Erythroblast (primary cell): ENCODE results near the gene STIM1.

Experiments
- DNase-seq, 2 experiments: peaks; one replicate each; lab custom pipeline; 2025; lab: John Stamatoyannopoulos, UW
- GATA1 ChIP-seq: IDR thresholded peaks from 2 replicates; pipeline ENCODE4 v1.6.1; 2011; ENCODE audit warnings: low read depth, mild to moderate bottlenecking, control low read depth, low read length, moderate library complexity
- POLR2A ChIP-seq: IDR thresholded peaks from 2 replicates; pipeline ENCODE4 v1.6.1; 2011; ENCODE audit warnings: mild to moderate bottlenecking, low read length

STIM1 gene

DNA sequence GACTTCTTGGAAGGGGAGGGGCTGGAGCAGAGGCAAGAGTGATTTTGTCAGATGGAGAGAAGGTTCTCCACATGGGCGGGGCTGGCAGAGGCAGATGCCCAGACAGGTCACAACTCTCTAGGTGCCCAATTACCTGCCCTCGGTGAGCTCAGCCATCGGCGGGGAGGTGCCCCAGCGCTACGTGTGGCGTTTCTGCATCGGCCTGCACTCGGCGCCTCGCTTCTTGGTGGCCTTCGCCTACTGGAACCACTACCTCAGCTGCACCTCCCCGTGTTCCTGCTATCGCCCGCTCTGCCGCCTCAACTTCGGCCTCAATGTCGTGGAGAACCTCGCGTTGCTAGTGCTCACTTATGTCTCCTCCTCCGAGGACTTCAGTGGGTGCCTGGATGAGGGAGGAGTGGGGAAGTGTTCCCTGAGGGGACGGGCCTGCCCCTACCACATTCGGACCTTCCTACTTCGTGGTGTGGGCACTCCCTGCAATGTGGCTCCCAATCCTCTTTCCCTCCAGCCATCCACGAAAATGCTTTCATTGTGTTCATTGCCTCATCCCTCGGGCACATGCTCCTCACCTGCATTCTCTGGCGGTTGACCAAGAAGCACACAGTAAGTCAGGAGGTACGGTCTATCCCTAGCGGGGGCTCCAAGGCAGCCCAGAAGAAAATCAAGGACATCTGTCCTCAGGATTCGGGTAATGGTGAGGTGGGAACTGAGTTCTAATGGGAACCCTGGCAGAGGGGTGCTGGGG is 31.5 kb upstream of the STIM1 start:
- no peak for TF ChIP-seq GATA1
- TF ChIP-seq POLR2A = no peak
- DNase-seq = no peak

DNA sequence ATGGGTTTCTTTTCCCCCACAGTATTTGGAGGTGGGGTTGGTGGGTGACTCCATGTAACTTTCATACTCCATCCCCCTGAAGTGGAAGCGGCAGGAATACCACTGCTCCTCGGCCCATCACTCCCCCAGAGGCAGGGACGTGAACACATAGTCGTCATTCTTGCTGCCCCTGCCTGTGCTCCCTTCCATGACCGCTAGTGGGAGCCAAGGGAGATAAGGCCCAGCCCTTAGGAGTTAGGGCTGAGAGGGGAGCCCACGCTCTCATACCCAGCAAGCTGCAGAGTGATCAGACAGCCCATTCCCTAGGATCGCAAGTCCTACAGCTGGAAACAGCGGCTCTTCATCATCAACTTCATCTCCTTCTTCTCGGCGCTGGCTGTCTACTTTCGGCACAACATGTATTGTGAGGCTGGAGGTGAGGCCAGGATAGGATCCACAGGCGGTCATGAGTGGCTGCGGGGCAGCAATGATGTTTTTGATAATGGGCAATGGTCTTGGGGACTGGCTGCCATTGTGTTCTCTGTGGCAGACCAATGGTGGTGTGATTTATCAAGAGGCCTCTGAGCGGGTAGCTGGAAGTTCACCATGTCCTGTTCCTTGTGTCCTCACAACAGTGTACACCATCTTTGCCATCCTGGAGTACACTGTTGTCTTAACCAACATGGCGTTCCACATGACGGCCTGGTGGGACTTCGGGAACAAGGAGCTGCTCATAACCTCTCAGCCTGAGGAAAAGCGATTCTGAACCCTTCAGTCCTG is 30.6 kb upstream of the STIM1 start:
- DNase-seq = peak; percentile 86 to 91
- TF ChIP-seq GATA1 (no peak), POLR2A (no peak)

DNA sequence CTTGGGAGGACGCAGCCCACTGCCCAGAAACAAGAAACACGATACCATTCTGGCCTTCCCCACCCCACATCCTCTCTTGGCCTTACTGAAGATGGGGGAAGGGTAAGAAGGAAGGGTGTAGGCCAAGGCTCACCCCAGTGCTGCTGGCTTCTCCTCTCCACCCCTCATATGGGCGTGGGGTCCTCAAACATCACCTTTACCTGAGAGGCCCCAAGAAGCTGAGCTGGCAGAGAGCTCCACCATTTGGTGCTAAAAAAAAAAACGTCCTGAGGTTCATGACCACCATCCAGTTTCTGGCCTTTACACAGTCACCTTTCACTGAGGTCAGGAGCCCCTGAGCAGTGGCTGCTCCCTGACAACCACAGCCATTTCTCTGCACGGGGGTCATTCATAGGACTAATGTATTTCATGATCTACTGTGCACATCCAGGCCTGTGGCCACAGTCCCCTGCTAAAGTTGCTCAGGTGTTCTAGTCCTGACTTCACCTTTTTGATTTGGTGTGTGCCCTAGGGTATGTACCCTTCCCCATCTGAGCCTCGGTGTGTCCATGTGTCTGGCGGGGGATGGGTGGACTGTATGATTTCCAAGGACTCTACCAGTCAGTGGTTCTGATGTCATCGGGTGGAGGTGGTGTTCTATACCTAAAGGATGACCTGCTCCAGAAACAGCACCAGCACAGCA is 29.9 kb upstream of the STIM1 start:
- TF ChIP-seq GATA1 (no peak), POLR2A (peak; percentile 15)
- DNase-seq = no peak

DNA sequence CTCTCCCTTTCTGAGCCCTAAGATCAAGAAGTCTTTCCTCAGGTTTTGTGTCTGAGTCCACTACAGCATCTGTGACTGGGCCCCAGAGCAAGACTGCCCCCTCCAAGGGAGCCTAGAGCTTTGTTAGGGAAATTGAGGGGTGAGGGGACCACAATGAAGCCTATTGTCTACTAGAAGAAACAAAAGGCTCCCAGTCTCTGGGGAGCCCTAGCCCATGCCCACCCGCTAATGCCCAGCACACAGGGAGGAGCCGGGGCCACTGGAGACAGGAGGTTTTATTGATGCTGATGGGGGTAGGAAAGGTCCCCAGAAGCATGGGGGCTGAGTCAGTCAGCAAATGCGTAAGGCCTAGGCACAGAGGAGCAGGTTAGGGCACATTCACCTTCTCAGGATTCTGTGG is 28.7 kb upstream of the STIM1 start:
- TF ChIP-seq GATA1 (no peak), POLR2A (no peak)
- no peak for DNase-seq

DNA sequence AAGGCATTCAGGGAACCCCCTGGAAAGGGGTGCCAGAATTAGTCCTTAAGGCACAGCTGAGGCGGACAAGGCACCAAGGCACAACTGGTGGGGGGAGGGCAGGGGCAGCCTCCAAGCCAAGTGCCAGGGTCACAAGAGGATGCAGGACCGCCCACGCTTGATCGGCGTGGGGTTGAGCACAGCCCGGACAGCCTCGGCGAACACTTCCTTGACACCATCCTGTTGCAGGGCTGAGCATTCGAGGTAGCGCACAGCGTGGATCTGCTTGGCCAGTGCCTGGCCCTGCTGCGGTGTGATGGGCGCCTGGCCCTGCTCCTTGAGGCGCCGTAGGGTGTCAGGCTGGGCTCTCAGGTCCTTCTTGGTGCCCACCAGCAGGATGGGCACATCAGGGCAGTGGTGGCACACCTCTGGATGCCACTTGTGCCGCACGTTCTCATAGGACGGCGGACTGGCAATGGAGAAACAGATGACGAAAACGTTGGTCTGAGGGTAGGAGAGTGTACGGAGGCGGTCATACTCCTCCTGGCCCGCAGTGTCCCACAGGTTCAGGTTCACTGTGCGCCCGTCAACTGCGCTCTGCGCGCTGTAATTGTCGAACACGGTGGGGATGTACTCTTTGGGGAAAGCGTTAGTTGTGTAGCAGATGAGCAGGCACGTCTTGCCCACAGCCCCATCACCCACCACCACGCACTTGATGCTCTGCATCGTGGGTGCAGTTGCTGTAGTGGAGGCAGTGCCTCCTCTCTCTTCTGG is 27.9 kb upstream of the STIM1 start:
- TF ChIP-seq GATA1 (no peak), POLR2A (no peak)
- DNase-seq = no peak

DNA sequence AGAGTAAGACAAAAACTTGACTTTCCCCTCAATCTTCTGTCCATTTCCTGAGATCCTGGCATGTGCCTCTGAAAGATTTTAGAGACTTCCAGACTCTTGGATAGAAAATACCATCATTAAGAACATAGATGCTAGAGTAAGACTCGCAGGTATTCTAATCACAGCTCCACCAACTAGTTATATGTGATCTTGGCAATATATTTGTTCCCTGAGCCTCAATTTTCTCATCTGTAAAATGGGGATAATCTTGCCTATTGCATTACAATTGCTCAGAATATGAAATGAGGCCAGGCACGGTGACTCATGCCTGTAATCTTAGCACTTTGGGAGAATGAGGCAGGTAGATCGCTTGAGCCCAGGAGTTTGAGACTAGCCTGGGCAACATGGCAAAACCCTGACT is 25.4 kb upstream of the STIM1 start:
- no peak for TF ChIP-seq POLR2A
- TF ChIP-seq GATA1 = no peak
- DNase-seq = no peak

DNA sequence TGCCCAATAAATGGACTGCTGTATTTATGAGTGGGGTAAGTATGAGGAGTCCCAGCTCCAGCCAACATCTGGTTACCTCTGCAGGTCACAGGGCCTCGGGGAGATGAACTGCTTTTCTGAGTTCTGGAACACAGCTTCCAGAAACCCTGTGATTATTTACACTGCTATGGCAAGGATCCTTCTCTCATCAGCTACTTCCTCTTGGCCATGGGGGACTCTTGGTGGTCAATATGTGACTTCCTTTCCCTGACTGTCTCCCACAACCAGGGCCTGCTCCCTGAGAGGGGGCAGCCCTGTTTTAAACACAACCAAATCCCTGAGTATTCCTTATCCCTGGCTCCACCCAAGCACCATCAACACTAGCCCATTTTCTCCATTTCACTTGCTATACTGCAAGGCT is 24.7 kb upstream of the STIM1 start:
- TF ChIP-seq GATA1 = no peak
- no peak for TF ChIP-seq POLR2A
- no peak for DNase-seq

DNA sequence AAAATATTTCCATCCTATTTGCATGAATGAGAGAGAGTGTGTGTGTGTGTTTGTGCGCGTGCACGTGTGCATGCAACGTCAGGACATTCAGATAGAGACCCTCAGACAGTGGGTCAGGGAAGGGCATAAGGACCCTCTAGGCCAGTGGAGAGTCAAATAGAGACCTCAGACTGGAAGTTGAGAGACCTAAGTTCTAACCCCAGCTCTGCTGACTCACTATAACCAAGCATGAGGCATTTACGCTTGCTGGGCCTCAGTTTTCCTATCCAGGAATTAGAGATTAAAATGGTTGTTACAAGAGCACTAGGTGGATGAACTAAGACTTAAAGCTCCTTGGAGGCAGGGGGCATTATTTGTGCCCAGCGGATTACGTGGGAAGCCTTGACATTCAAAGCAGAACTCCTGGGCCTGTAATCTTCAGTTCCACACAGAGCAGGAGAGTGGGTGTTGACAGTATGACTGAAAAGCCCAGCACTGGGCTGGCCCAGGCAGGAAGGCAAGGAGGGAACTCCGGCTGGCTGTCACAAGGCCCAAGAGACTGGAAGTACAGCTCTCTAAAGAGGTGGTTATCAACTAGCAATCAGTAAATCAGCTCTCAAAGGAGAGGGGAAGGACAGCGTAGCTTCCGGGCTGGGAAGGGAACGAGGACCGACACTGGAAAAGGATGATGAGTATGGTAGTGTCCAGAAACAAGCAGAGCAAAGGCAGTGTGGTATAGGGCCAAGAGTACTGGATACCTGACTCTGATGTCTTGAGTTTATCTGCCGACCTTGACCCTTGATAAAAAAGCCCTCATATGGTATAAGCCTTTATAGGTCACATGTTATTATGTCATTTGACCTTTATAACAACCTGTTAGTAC is 23.9 kb upstream of the STIM1 start:
- TF ChIP-seq GATA1 (no peak), POLR2A (peak; percentile 21)

DNA sequence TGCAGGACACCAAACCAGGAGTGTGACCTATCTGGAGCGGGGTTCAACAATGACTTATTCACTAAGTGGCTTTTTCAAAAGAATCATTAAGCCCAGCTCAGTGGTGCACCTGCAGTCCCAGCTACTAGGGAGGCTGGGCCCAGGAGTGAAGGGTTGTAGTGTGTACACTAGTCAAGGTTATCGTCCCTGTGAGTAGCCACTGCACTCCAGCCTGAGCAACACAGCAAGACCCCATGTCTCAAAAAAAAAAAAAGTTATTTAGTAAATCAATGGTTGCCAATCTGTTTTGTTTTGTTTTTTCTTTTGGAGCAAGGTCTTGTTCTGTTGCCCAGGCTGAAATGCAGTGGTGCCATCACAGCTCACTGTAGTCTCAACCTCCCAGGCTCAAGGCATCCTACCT is 22.6 kb upstream of the STIM1 start:
- TF ChIP-seq GATA1 = no peak
- TF ChIP-seq POLR2A = no peak

More for the DNA sequence above, 23.9 kb upstream of the STIM1 start:
- peak; percentile 47 to 48 for DNase-seq

DNA sequence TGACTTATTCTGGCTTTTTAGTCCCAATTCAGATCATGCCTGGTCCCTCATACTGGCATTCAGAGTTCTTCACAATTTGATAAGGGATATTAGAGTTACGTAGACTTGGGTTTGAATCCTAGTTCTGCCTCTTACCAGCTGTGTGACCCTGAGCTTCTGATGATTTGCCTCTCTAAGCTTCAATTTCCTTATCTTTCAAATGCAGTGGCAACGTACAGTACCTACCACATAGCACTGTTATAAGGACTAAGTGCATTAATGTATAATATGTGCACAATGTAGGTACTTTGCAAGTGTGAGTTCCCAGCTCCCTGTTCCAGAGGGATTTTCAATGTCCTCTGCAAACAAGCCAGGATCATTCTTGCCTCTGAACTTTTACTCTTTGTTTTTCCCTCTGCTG is 22.0 kb upstream of the STIM1 start:
- peak; percentile 22 for TF ChIP-seq POLR2A
- TF ChIP-seq GATA1 = no peak
- peak; percentile 69 to 85 for DNase-seq

More for the DNA sequence above, 22.6 kb upstream of the STIM1 start:
- DNase-seq = no peak

DNA sequence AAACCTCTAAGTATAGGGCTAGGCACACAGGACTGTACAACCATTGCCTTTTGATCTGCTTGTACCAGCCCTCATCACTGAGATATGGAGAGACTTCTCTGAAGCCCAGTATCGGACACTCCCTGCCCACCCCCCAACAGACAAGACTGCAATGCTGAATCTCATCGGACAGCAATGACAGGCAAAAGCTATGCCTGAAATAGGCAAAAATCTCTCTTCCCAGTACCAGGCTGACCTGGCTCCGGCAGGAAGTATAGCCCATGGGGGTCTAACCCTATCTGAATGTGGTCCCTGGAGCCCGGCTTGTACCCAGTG is 21.2 kb upstream of the STIM1 start:
- TF ChIP-seq POLR2A (peak; percentile 37), GATA1 (no peak)
- peak; percentile 82 to 87 for DNase-seq

DNA sequence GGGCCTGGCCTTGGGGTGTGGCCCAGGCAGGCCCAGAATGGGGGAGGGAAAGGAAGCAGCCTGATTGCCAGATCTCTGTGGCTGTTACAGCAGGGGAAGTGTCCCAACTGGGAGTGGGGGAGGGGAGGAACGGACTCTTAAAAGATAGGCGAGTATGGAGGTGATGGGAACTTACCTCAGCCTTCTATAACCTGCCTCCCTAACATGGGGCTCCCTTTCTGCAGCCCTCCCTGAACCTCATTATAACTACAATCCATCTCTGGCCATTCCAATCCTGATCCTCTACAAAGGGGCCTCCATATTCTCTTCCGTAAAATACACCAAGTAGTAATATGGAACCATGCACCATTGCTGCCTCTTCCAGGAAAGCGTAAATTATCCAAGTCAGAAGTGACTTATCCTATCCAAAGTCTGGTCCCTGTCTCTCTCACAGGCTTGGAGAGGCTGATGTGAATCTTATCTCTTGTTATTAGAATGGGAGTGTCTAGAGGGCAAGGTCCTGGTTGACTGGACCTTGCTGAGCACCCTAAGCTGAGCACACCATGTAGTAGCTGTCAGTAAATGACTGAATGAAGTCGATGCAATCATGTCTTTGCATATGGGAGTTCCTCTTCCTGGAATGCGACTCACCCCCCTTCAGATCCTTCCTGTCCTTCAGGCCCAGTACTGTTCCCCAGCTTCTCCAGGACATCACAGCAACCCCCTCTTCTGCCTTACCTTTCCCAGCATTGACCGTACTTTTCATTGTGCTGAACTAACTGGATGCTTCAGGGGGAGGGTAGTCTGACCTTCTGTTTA is 20.6 kb upstream of the STIM1 start:
- peak; percentile 87 to 88 for DNase-seq

More for the DNA sequence above, 20.6 kb upstream of the STIM1 start:
- TF ChIP-seq GATA1 (no peak), POLR2A (no peak)
